ENCODE data around the gene ELMOD3. TPM values are rescaled to one million over a fixed set of nuclear protein-coding genes. Genes with fewer than 3 reads are reported as not detected.

Gene ELMOD3
- polyA plus RNA-seq, 1 donor from 2014 or later = 39.7 TPM

- H3K27me3 ChIP-seq (ENCODE audit: insufficient read depth, low read depth, low read length) = no peaks in the 10 kb centered on the region
- H3F3A ChIP-seq (ENCODE audit: insufficient read depth, low read length, poor library complexity, severe bottlenecking) = no peaks in the 10 kb centered on the region
- H3K79me2 ChIP-seq (replicated peaks; ENCODE audit: insufficient read depth, low read length) = no peaks in the 10 kb centered on the region
- TF ChIP-seq SMC3 (conservative IDR thresholded peaks at IDR 0.05; ENCODE audit: poor library complexity) (no peak), POLR2AphosphoS5 (IDR thresholded peaks at IDR 0.05) (no peak), TAF1 (IDR thresholded peaks at IDR 0.05; ENCODE audit: low read depth) (no peak), EP300 (conservative IDR thresholded peaks at IDR 0.05; ENCODE audit: poor library complexity, severe bottlenecking) (no peak)
- TF ChIP-seq, protein P1, sequence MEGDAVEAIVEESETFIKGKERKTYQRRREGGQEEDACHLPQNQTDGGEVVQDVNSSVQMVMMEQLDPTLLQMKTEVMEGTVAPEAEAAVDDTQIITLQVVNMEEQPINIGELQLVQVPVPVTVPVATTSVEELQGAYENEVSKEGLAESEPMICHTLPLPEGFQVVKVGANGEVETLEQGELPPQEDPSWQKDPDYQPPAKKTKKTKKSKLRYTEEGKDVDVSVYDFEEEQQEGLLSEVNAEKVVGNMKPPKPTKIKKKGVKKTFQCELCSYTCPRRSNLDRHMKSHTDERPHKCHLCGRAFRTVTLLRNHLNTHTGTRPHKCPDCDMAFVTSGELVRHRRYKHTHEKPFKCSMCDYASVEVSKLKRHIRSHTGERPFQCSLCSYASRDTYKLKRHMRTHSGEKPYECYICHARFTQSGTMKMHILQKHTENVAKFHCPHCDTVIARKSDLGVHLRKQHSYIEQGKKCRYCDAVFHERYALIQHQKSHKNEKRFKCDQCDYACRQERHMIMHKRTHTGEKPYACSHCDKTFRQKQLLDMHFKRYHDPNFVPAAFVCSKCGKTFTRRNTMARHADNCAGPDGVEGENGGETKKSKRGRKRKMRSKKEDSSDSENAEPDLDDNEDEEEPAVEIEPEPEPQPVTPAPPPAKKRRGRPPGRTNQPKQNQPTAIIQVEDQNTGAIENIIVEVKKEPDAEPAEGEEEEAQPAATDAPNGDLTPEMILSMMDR (IDR thresholded peaks at IDR 0.05; ENCODE audit: poor library complexity, severe bottlenecking) = no peak
- TF ChIP-seq, protein P2, sequence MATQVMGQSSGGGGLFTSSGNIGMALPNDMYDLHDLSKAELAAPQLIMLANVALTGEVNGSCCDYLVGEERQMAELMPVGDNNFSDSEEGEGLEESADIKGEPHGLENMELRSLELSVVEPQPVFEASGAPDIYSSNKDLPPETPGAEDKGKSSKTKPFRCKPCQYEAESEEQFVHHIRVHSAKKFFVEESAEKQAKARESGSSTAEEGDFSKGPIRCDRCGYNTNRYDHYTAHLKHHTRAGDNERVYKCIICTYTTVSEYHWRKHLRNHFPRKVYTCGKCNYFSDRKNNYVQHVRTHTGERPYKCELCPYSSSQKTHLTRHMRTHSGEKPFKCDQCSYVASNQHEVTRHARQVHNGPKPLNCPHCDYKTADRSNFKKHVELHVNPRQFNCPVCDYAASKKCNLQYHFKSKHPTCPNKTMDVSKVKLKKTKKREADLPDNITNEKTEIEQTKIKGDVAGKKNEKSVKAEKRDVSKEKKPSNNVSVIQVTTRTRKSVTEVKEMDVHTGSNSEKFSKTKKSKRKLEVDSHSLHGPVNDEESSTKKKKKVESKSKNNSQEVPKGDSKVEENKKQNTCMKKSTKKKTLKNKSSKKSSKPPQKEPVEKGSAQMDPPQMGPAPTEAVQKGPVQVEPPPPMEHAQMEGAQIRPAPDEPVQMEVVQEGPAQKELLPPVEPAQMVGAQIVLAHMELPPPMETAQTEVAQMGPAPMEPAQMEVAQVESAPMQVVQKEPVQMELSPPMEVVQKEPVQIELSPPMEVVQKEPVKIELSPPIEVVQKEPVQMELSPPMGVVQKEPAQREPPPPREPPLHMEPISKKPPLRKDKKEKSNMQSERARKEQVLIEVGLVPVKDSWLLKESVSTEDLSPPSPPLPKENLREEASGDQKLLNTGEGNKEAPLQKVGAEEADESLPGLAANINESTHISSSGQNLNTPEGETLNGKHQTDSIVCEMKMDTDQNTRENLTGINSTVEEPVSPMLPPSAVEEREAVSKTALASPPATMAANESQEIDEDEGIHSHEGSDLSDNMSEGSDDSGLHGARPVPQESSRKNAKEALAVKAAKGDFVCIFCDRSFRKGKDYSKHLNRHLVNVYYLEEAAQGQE (IDR thresholded peaks at IDR 0.05; ENCODE audit: borderline replicate concordance) = no peak
- H3K27ac ChIP-seq (ENCODE audit: low read length) = no peak overlapping the region
- no peaks in the 10 kb centered on the region for H3K9me3 ChIP-seq (ENCODE audit: low read length)
- no peak overlapping the region for H3K9ac ChIP-seq (ENCODE audit: low read length)
- no peak overlapping the region for H2AFZ ChIP-seq (ENCODE audit: low read depth, low read length)
- H3K9me2 ChIP-seq (ENCODE audit: insufficient read depth, low read length) = no peaks in the 10 kb centered on the region
- H3K4me3 ChIP-seq (ENCODE audit: low read length) = no peak overlapping the region
- no peaks in the 10 kb centered on the region for H4K20me1 ChIP-seq (ENCODE audit: insufficient read depth)
- no peaks in the 10 kb centered on the region for H3K36me3 ChIP-seq (ENCODE audit: insufficient read depth, low read length)
- no peak overlapping the region for H3K4me2 ChIP-seq (ENCODE audit: low read length)
Observed at GRCh38 chr2:85435220-85435958, 80.8 kb downstream of the ELMOD3 start.

DNA sequence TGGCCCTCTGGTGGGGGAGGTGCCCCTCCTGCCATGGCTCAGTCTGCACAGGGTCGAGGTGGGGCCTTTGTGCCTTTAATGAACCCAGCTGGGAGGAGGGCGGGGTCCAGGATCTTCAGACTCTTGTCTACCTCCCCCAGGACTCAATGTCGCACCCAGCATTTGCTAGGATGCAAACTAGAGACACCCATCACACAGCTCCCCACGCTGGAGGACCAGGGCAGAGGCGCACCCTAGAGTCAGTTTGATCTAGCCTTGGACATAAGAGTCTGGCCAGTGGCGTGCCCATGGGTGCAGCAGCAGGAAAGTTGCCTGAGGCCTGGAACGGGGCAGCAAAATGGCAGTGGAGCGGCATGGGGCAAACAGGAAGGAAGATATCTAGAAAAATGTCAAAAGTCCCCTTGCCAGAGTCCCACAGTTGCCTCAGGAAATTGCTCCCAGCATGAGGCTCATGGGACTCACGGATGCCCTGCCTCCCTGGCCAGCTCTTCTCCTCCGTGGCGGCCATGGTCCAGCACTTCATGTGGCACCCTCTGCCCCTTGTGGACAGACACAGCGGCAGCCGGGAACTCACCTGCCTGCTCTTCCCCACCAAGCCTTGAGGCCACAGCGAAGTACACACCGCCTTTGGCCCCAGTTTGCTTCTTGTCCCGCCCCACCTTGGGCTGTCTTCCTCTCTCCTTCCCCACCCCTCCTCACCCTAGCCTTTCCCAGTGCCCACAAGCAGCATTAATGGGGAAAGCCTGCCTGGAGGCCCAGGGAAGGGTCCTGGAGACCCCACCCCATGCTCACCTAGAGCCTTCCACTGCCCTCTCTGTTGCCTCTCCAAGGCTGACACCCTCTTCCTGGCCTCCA lies 81.6 kb downstream of the ELMOD3 start:
- H3F3A ChIP-seq (ENCODE audit: insufficient read depth, low read length, poor library complexity, severe bottlenecking) = no peaks in the 10 kb centered on the region
- no peaks in the 10 kb centered on the region for H3K9me2 ChIP-seq (ENCODE audit: insufficient read depth, low read length)
- H3K36me3 ChIP-seq (ENCODE audit: insufficient read depth, low read length) = no peaks in the 10 kb centered on the region
- H3K27ac ChIP-seq (ENCODE audit: low read length) = no peak overlapping the region
- no peaks in the 10 kb centered on the region for H4K20me1 ChIP-seq (ENCODE audit: insufficient read depth)
- H2AFZ ChIP-seq (ENCODE audit: low read depth, low read length) = no peak overlapping the region
- no peaks in the 10 kb centered on the region for H3K79me2 ChIP-seq (replicated peaks; ENCODE audit: insufficient read depth, low read length)
- H3K4me2 ChIP-seq (ENCODE audit: low read length) = no peak overlapping the region
- H3K27me3 ChIP-seq (ENCODE audit: insufficient read depth, low read depth, low read length) = no peaks in the 10 kb centered on the region
- H3K9ac ChIP-seq (ENCODE audit: low read length) = no peak overlapping the region
- H3K9me3 ChIP-seq (ENCODE audit: low read length) = no peaks in the 10 kb centered on the region
- no peak for TF ChIP-seq RAD21 (conservative IDR thresholded peaks at IDR 0.05)
- TF ChIP-seq POLR2AphosphoS5 (IDR thresholded peaks at IDR 0.05) = no peak
- no peak overlapping the region for H3K4me3 ChIP-seq (ENCODE audit: low read length)

Data from neural cell (in vitro differentiated cells).